ENCODE measurements around the gene LIN7C. TPM values are rescaled to one million over a fixed set of nuclear protein-coding genes. Genes with fewer than 3 reads are reported as not detected.

The LIN7C gene
- 10 to 100 TPM; 20.4 to 20.9 TPM for total RNA-seq
- 48.7 to 77.2 reads per million in 2 donors for total RNA-seq

GRCh38 chr11:27506200-27507182 is at the start of gene LIN7C:
Gene LIN7C, minus strand, starts transcription at chr11:27506769. Its CDS starts 17 bp downstream, at chr11:27506752.
- H3K9me3 ChIP-seq (ENCODE audit: control insufficient read depth, low read length, poor library complexity, severe bottlenecking) = no peaks in the 10 kb centered on the region
- Mint-ChIP-seq H3K27me3 (no peaks in the 10 kb centered on the region), H3K27ac (peak within 1 kb of the TSS; percentile 97), H3K4me1 (peaks cover 29% of the 10 kb centered on the region), H3K4me3 (peak within 1 kb of the TSS; percentile 99), H3K36me3 (ENCODE audit: low read depth) (no peaks in the 10 kb centered on the region)
- DNase-seq = peak; percentile 80 to 93 (median 89)
- peak; percentile 91 for ATAC-seq

- Mint-ChIP-seq H3K27me3 (no peaks in the 10 kb centered on the region), H3K4me1 (no peaks in the 10 kb centered on the region), H3K36me3 (ENCODE audit: low read depth) (no peaks in the 10 kb centered on the region), H3K4me3 (no peak overlapping the region), H3K27ac (no peak overlapping the region)
- no peaks in the 10 kb centered on the region for H3K9me3 ChIP-seq (ENCODE audit: control insufficient read depth, low read length, poor library complexity, severe bottlenecking)
- DNase-seq (no peak), ATAC-seq (no peak)
Measured at GRCh38 chr11:27555264-27555663, 48.7 kb upstream of the LIN7C start.

- ATAC-seq = no peak
Measured at GRCh38 chr11:27553186-27553585, 46.6 kb upstream of the LIN7C start.

GRCh38 chr11:27552341-27552740 is 45.8 kb upstream of the LIN7C start:
- H3K4me1 Mint-ChIP-seq = no peaks in the 10 kb centered on the region
- no peaks in the 10 kb centered on the region for H3K27me3 Mint-ChIP-seq
- H3K27ac Mint-ChIP-seq = no peak overlapping the region
- DNase-seq (no peak), ATAC-seq (no peak)
- H3K9me3 ChIP-seq (ENCODE audit: control insufficient read depth, low read length, poor library complexity, severe bottlenecking) = no peaks in the 10 kb centered on the region
- no peak overlapping the region for H3K4me3 Mint-ChIP-seq
- H3K36me3 Mint-ChIP-seq (ENCODE audit: low read depth) = no peaks in the 10 kb centered on the region

More at GRCh38 chr11:27553186-27553585, 46.6 kb upstream of the LIN7C start:
- no peak for DNase-seq
- H3K27ac Mint-ChIP-seq = no peak overlapping the region
- H3K4me1 Mint-ChIP-seq = no peaks in the 10 kb centered on the region
- no peaks in the 10 kb centered on the region for H3K36me3 Mint-ChIP-seq (ENCODE audit: low read depth)
- H3K9me3 ChIP-seq (ENCODE audit: control insufficient read depth, low read length, poor library complexity, severe bottlenecking) = no peaks in the 10 kb centered on the region
- no peaks in the 10 kb centered on the region for H3K27me3 Mint-ChIP-seq
- H3K4me3 Mint-ChIP-seq = no peak overlapping the region

- no peak for ATAC-seq
- Mint-ChIP-seq H3K4me1 (no peaks in the 10 kb centered on the region), H3K27ac (no peak overlapping the region), H3K4me3 (no peak overlapping the region), H3K36me3 (ENCODE audit: low read depth) (no peaks in the 10 kb centered on the region), H3K27me3 (no peaks in the 10 kb centered on the region)
- no peak for DNase-seq
- no peaks in the 10 kb centered on the region for H3K9me3 ChIP-seq (ENCODE audit: control insufficient read depth, low read length, poor library complexity, severe bottlenecking)
Measured at GRCh38 chr11:27551127-27551526, 44.6 kb upstream of the LIN7C start.

GRCh38 chr11:27545946-27546345 is 39.4 kb upstream of the LIN7C start:
- H3K9me3 ChIP-seq (ENCODE audit: control insufficient read depth, low read length, poor library complexity, severe bottlenecking) = no peaks in the 10 kb centered on the region
- ATAC-seq (no peak), DNase-seq (no peak)
- Mint-ChIP-seq H3K4me1 (no peaks in the 10 kb centered on the region), H3K27me3 (no peaks in the 10 kb centered on the region), H3K4me3 (no peak overlapping the region), H3K36me3 (ENCODE audit: low read depth) (peaks cover 2% of the 10 kb centered on the region), H3K27ac (no peak overlapping the region)

GRCh38 chr11:27545035-27545434 is 38.5 kb upstream of the LIN7C start:
- Mint-ChIP-seq H3K27ac (no peak overlapping the region), H3K4me3 (no peak overlapping the region), H3K36me3 (ENCODE audit: low read depth) (peaks cover 2% of the 10 kb centered on the region), H3K27me3 (no peaks in the 10 kb centered on the region), H3K4me1 (no peaks in the 10 kb centered on the region)
- no peak for DNase-seq
- ATAC-seq = no peak
- H3K9me3 ChIP-seq (ENCODE audit: control insufficient read depth, low read length, poor library complexity, severe bottlenecking) = no peaks in the 10 kb centered on the region

- DNase-seq = no peak
- Mint-ChIP-seq H3K4me3 (no peak overlapping the region), H3K4me1 (no peaks in the 10 kb centered on the region), H3K27me3 (no peaks in the 10 kb centered on the region), H3K36me3 (ENCODE audit: low read depth) (peaks cover 4% of the 10 kb centered on the region), H3K27ac (no peak overlapping the region)
- H3K9me3 ChIP-seq (ENCODE audit: control insufficient read depth, low read length, poor library complexity, severe bottlenecking) = no peaks in the 10 kb centered on the region
- ATAC-seq = no peak
Measured at GRCh38 chr11:27541790-27542189, 35.2 kb upstream of the LIN7C start.

- Mint-ChIP-seq H3K4me1 (no peaks in the 10 kb centered on the region), H3K36me3 (ENCODE audit: low read depth) (peaks cover 6% of the 10 kb centered on the region), H3K27ac (no peak overlapping the region), H3K27me3 (no peaks in the 10 kb centered on the region), H3K4me3 (no peak overlapping the region)
- DNase-seq (no peak), ATAC-seq (no peak)
- no peaks in the 10 kb centered on the region for H3K9me3 ChIP-seq (ENCODE audit: control insufficient read depth, low read length, poor library complexity, severe bottlenecking)
Measured at GRCh38 chr11:27540051-27540450, 33.5 kb upstream of the LIN7C start.

- Mint-ChIP-seq H3K4me1 (peaks cover 2% of the 10 kb centered on the region), H3K27ac (no peak overlapping the region), H3K27me3 (no peaks in the 10 kb centered on the region), H3K4me3 (no peak overlapping the region), H3K36me3 (ENCODE audit: low read depth) (peaks cover 4% of the 10 kb centered on the region)
- ATAC-seq (no peak), DNase-seq (no peak)
- H3K9me3 ChIP-seq (ENCODE audit: control insufficient read depth, low read length, poor library complexity, severe bottlenecking) = no peaks in the 10 kb centered on the region
Measured at GRCh38 chr11:27535103-27535502, 28.5 kb upstream of the LIN7C start.

- no peaks in the 10 kb centered on the region for H3K27me3 Mint-ChIP-seq
- H3K27ac Mint-ChIP-seq = no peak overlapping the region
- H3K4me1 Mint-ChIP-seq = peaks cover 2% of the 10 kb centered on the region
- no peaks in the 10 kb centered on the region for H3K9me3 ChIP-seq (ENCODE audit: control insufficient read depth, low read length, poor library complexity, severe bottlenecking)
- ATAC-seq = no peak
- peaks cover 2% of the 10 kb centered on the region for H3K36me3 Mint-ChIP-seq (ENCODE audit: low read depth)
- H3K4me3 Mint-ChIP-seq = no peak overlapping the region
- no peak for DNase-seq
Measured at GRCh38 chr11:27532652-27533325, 26.2 kb upstream of the LIN7C start.

GRCh38 chr11:27528712-27529111 is 22.1 kb upstream of the LIN7C start:
- H3K27ac Mint-ChIP-seq = no peak overlapping the region
- DNase-seq (no peak), ATAC-seq (no peak)
- no peak overlapping the region for H3K4me3 Mint-ChIP-seq
- peaks cover 2% of the 10 kb centered on the region for H3K4me1 Mint-ChIP-seq
- H3K36me3 Mint-ChIP-seq (ENCODE audit: low read depth) = peaks cover 2% of the 10 kb centered on the region
- no peaks in the 10 kb centered on the region for H3K9me3 ChIP-seq (ENCODE audit: control insufficient read depth, low read length, poor library complexity, severe bottlenecking)
- no peaks in the 10 kb centered on the region for H3K27me3 Mint-ChIP-seq

- Mint-ChIP-seq H3K27ac (no peak overlapping the region), H3K4me1 (no peaks in the 10 kb centered on the region), H3K36me3 (ENCODE audit: low read depth) (peaks cover 2% of the 10 kb centered on the region), H3K4me3 (no peak overlapping the region), H3K27me3 (no peaks in the 10 kb centered on the region)
- no peak for DNase-seq
- no peak for ATAC-seq
- no peaks in the 10 kb centered on the region for H3K9me3 ChIP-seq (ENCODE audit: control insufficient read depth, low read length, poor library complexity, severe bottlenecking)
Measured at GRCh38 chr11:27526535-27526934, 20.0 kb upstream of the LIN7C start.

Measured in T-helper 17 cell (primary cell).